Regular cardiac myocyte (primary cell): ENCODE results near the gene C16orf74. TPM values are rescaled to one million over a fixed set of nuclear protein-coding genes. Genes with fewer than 3 reads are reported as not detected.

Experiments used
- total RNA-seq: library from RNA; depleted of rRNA; stranded (reverse); fragments of >200 nt; gene quantifications from 2 replicates; pipeline ENCODE4 v1.2.3, GENCODE V29; 2014

C16orf74 gene
- total RNA-seq: 3.4 and 12.3 TPM in 2 replicates

GRCh38 chr16:85750827-85751697, at the start of gene C16orf74:
Gene C16orf74, minus strand, starts transcription at chr16:85751096. Its CDS starts 15,879 bp downstream, at chr16:85735217.

GRCh38 chr16:85799497-85800320, 48.8 kb upstream of the C16orf74 start, which contains the start of the genes COX4I1 and EMC8:
Gene COX4I1, plus strand, starts transcription at chr16:85799695. Its CDS starts 1,511 bp downstream, at chr16:85801206.
Gene EMC8, minus strand, starts transcription at chr16:85799544. Its CDS starts 249 bp downstream, at chr16:85799295.

GRCh38 chr16:85688586-85689284, 62.2 kb downstream of the C16orf74 start, which contains the start of gene GINS2:
Gene GINS2, minus strand, starts transcription at chr16:85688954. Its CDS starts 56 bp downstream, at chr16:85688898.

Other genes with a start within 250 kb of the C16orf74 start
- 13.6 and 18.3 TPM in 2 replicates for gene GSE1, start 137.8 kb downstream of the C16orf74 start, total RNA-seq
- 1.4 and 17.1 TPM in 2 replicates for gene GINS2, start 62.1 kb downstream of the C16orf74 start, total RNA-seq
- gene EMC8, start 48.4 kb upstream of the C16orf74 start, total RNA-seq: 16.9 and 29.3 TPM in 2 replicates
- gene COX4I1, start 48.6 kb upstream of the C16orf74 start, total RNA-seq: 392 and 464 TPM in 2 replicates
- 0.19 TPM in 1 of 2 replicates, not detected in the other for gene IRF8, start 148.1 kb upstream of the C16orf74 start, total RNA-seq